BLaER1 treated with 17β-estradiol and CSF1 and Interleukin-3, amounts not matched to agents 10 nM and 100 nM (cell line): Measurements from ENCODE around the gene CFAP52.

Experiments used
- H3K27ac ChIP-seq, 11 experiments: shearing (Covaris generic); formaldehyde crosslinking; 2 replicates each; pipeline ENCODE4 v1.8.1; 2022
- H3K27me3 ChIP-seq, 11 experiments: shearing (Covaris generic); formaldehyde crosslinking; 2 replicates each; pipeline ENCODE4 v1.8.1; 2022
- H3K36me3 ChIP-seq, 11 experiments: shearing (Covaris generic); formaldehyde crosslinking; 2 replicates each; pipeline ENCODE4 v1.8.1; 2022
- H3K4me1 ChIP-seq, 10 experiments: shearing (Covaris generic); formaldehyde crosslinking; 2 replicates each; pipeline ENCODE4 v1.8.1; 2022
- H3K4me2 ChIP-seq, 11 experiments: shearing (Covaris generic); formaldehyde crosslinking; 2 replicates each; pipeline ENCODE4 v1.8.1; 2022
- H3K4me3 ChIP-seq, 10 experiments: shearing (Covaris generic); formaldehyde crosslinking; 2 replicates each; pipeline ENCODE4 v1.8.1; 2022
- H3K9ac ChIP-seq, 11 experiments: shearing (Covaris generic); formaldehyde crosslinking; 2 replicates each; pipeline ENCODE4 v1.8.1; 2022
- H3K9me3 ChIP-seq, 11 experiments: shearing (Covaris generic); formaldehyde crosslinking; replicated peaks in 1 of 11; 2 replicates each; pipeline ENCODE4 v1.8.1; 2022
- H4K20me1 ChIP-seq, 11 experiments: shearing (Covaris generic); formaldehyde crosslinking; 2 replicates each; pipeline ENCODE4 v1.8.1; 2022
- Cebpa-rat ChIP-seq, 11 experiments: shearing (Covaris generic); IDR thresholded peaks; 2 replicates each; pipeline ENCODE4 v1.8.1; 2022

The CFAP52 gene

GRCh38 chr17:9576521-9577372 is at the start of gene CFAP52:
TSS of gene CFAP52 (plus strand) at chr17:9576642. CDS start at chr17:9576696, 54 bp downstream.
- no peaks in the 10 kb centered on the region for H3K9me3 ChIP-seq
- H3K36me3 ChIP-seq: no peaks in the 10 kb centered on the region
- no peaks in the 10 kb centered on the region for H3K27me3 ChIP-seq
- H3K9ac ChIP-seq: peak within 1 kb of the TSS; percentile 70 to 85 (median 82)
- peak within 1 kb of the TSS; percentile 27 to 78 (median 62); a peak in 21 of 22 replicates for H3K27ac ChIP-seq
- peak within 1 kb of the TSS; percentile 71 to 99 (median 90) for H3K4me3 ChIP-seq
- no peak for TF ChIP-seq Cebpa-rat (IDR thresholded peaks at IDR 0.05)
- H3K4me1 ChIP-seq: peaks cover 13 to 19% (median 15%) of the 10 kb centered on the region in 10 experiments
- peak within 1 kb of the TSS; percentile 85 to 100 (median 95) for H3K4me2 ChIP-seq
- H4K20me1 ChIP-seq: peaks cover 0 to 4% (median 0%) of the 10 kb centered on the region in 11 experiments; a peak in 2 of 22 replicates

- H3K4me3 ChIP-seq: no peak overlapping the region
- peaks cover 0 to 20% (median 0%) of the 10 kb centered on the region in 11 experiments; a peak in 2 of 22 replicates for H3K36me3 ChIP-seq
- no peak for TF ChIP-seq Cebpa-rat (IDR thresholded peaks at IDR 0.05)
Observed at GRCh38 chr17:9527788-9528187, 48.7 kb upstream of the CFAP52 start.

GRCh38 chr17:9529033-9529700 is 47.3 kb upstream of the CFAP52 start:
- Histone ChIP-seq H3K27me3 (no peaks in the 10 kb centered on the region), H3K9ac (no peak overlapping the region), H3K27ac (no peak overlapping the region), H3K9me3 (no peaks in the 10 kb centered on the region), H3K36me3 (peaks cover 0 to 20% (median 0%) of the 10 kb centered on the region in 11 experiments; a peak in 2 of 22 replicates), H3K4me2 (no peak overlapping the region), H3K4me3 (no peak overlapping the region), H4K20me1 (peaks cover 0 to 22% (median 0%) of the 10 kb centered on the region in 11 experiments; a peak in 2 of 22 replicates), H3K4me1 (peaks cover 0 to 9% (median 0%) of the 10 kb centered on the region in 10 experiments; a peak in 9 of 20 replicates)
- no peak for TF ChIP-seq Cebpa-rat (IDR thresholded peaks at IDR 0.05)

More at GRCh38 chr17:9527788-9528187, 48.7 kb upstream of the CFAP52 start:
- Histone ChIP-seq H3K4me2 (no peak overlapping the region), H4K20me1 (peaks cover 0 to 25% (median 0%) of the 10 kb centered on the region in 11 experiments; a peak in 3 of 22 replicates), H3K27ac (no peak overlapping the region), H3K9ac (no peak overlapping the region), H3K27me3 (no peaks in the 10 kb centered on the region), H3K4me1 (no peaks in the 10 kb centered on the region), H3K9me3 (no peaks in the 10 kb centered on the region)

GRCh38 chr17:9531034-9531433 is 45.4 kb upstream of the CFAP52 start:
- TF ChIP-seq Cebpa-rat (IDR thresholded peaks at IDR 0.05): no peak
- no peak overlapping the region for H3K27ac ChIP-seq
- H3K4me1 ChIP-seq: peaks cover 0 to 9% (median 0%) of the 10 kb centered on the region in 10 experiments; a peak in 9 of 20 replicates
- no peak overlapping the region for H3K4me3 ChIP-seq
- no peaks in the 10 kb centered on the region for H3K27me3 ChIP-seq
- H4K20me1 ChIP-seq: peaks cover 0 to 26% (median 0%) of the 10 kb centered on the region in 11 experiments; a peak in 2 of 22 replicates
- no peak overlapping the region for H3K4me2 ChIP-seq
- no peaks in the 10 kb centered on the region for H3K9me3 ChIP-seq
- H3K36me3 ChIP-seq: peaks cover 0 to 26% (median 0%) of the 10 kb centered on the region in 11 experiments; a peak in 3 of 22 replicates
- no peak overlapping the region for H3K9ac ChIP-seq

- H4K20me1 ChIP-seq: peaks cover 0 to 26% (median 0%) of the 10 kb centered on the region in 11 experiments; a peak in 2 of 22 replicates
- no peak for TF ChIP-seq Cebpa-rat (IDR thresholded peaks at IDR 0.05)
- no peak overlapping the region for H3K4me3 ChIP-seq
- H3K9me3 ChIP-seq: no peaks in the 10 kb centered on the region
- H3K4me2 ChIP-seq: no peak overlapping the region
- no peaks in the 10 kb centered on the region for H3K27me3 ChIP-seq
- H3K4me1 ChIP-seq: peaks cover 0 to 9% (median 0%) of the 10 kb centered on the region in 10 experiments; a peak in 9 of 20 replicates
- no peak overlapping the region for H3K9ac ChIP-seq
- H3K27ac ChIP-seq: no peak overlapping the region
- H3K36me3 ChIP-seq: peaks cover 0 to 39% (median 0%) of the 10 kb centered on the region in 11 experiments; a peak in 7 of 22 replicates
Observed at GRCh38 chr17:9532715-9533114, 43.7 kb upstream of the CFAP52 start.

- H3K9ac ChIP-seq: no peak overlapping the region
- no peak overlapping the region for H3K27ac ChIP-seq
- TF ChIP-seq Cebpa-rat (IDR thresholded peaks at IDR 0.05): no peak
- no peaks in the 10 kb centered on the region for H3K27me3 ChIP-seq
- peaks cover 0 to 9% (median 0%) of the 10 kb centered on the region in 10 experiments; a peak in 9 of 20 replicates for H3K4me1 ChIP-seq
- H3K4me2 ChIP-seq: peak overlapping the region in 3 of 11 experiments; percentile 12 to 35 (median 33); a peak in 1 of 22 replicates
- H3K9me3 ChIP-seq: no peaks in the 10 kb centered on the region
- no peak overlapping the region for H3K4me3 ChIP-seq
- H4K20me1 ChIP-seq: peaks cover 0 to 26% (median 0%) of the 10 kb centered on the region in 11 experiments; a peak in 2 of 22 replicates
- peaks cover 0 to 39% (median 0%) of the 10 kb centered on the region in 11 experiments; a peak in 7 of 22 replicates for H3K36me3 ChIP-seq
Observed at GRCh38 chr17:9533441-9533840, 43.0 kb upstream of the CFAP52 start.

GRCh38 chr17:9536061-9536460 is 40.4 kb upstream of the CFAP52 start:
- Histone ChIP-seq H3K27me3 (no peaks in the 10 kb centered on the region), H3K4me1 (peaks cover 0 to 9% (median 0%) of the 10 kb centered on the region in 10 experiments; a peak in 9 of 20 replicates), H3K4me2 (no peak overlapping the region), H4K20me1 (peaks cover 0 to 24% (median 0%) of the 10 kb centered on the region in 11 experiments; a peak in 2 of 22 replicates), H3K9me3 (no peaks in the 10 kb centered on the region), H3K4me3 (no peak overlapping the region), H3K9ac (no peak overlapping the region), H3K36me3 (peaks cover 0 to 42% (median 13%) of the 10 kb centered on the region in 11 experiments; a peak in 9 of 22 replicates), H3K27ac (no peak overlapping the region)
- TF ChIP-seq Cebpa-rat (IDR thresholded peaks at IDR 0.05): no peak

GRCh38 chr17:9537177-9537776 is 39.2 kb upstream of the CFAP52 start:
- no peak for TF ChIP-seq Cebpa-rat (IDR thresholded peaks at IDR 0.05)
- Histone ChIP-seq H4K20me1 (peaks cover 0 to 17% (median 0%) of the 10 kb centered on the region in 11 experiments; a peak in 1 of 22 replicates), H3K9me3 (no peaks in the 10 kb centered on the region), H3K27me3 (no peaks in the 10 kb centered on the region), H3K36me3 (peaks cover 0 to 44% (median 13%) of the 10 kb centered on the region in 11 experiments; a peak in 10 of 22 replicates), H3K9ac (no peak overlapping the region), H3K4me1 (peaks cover 0 to 9% (median 0%) of the 10 kb centered on the region in 10 experiments; a peak in 9 of 20 replicates), H3K4me3 (no peak overlapping the region), H3K27ac (no peak overlapping the region), H3K4me2 (no peak overlapping the region)
